Middle frontal gyrus (tissue), 1 donor: Measurements from ENCODE around the gene PPP2R2B.
"Not testable (repeated sequence)": the region's sequence is repeated elsewhere in the genome, so short reads cannot be mapped to it uniquely, and the experiment has no call there.

Experiments
- DNase-seq: peaks from one replicate; pipeline ENCODE4 v3.0.0-alpha.2; 2015; ENCODE audit warnings: low spot score; ENCODE audit errors: extremely low spot score

The PPP2R2B gene

DNA sequence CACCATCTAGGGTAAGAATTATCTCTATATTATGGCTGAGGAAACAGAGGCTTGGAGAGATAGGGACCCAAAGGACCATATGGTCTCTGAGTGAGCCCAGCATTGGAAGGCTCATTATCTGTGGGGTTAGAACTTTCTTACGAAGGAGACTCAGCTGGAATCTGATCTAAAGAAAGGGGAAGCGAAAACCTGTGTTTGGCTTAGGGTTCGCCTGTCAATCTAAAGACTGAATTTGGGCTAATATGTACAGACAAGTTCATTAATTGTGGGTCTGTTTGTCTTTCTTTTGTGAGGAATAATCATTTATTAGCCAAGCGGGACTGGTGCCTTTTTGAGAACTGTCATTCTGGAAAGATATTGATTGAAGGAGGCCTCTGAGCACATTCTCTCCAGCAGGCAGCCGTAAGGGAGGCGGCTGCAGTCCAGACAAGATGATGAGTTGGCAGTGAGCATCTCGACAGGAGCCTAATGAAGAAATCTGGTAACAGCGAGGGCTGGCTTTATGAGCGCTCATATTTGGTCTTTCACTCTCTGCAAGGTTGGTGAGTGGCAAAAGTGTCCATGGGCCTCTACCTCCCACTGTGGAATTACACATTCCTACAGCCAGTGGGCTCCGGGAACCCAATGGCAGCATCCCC, 258.4 kb downstream of the PPP2R2B start:
- no peak for DNase-seq

DNA sequence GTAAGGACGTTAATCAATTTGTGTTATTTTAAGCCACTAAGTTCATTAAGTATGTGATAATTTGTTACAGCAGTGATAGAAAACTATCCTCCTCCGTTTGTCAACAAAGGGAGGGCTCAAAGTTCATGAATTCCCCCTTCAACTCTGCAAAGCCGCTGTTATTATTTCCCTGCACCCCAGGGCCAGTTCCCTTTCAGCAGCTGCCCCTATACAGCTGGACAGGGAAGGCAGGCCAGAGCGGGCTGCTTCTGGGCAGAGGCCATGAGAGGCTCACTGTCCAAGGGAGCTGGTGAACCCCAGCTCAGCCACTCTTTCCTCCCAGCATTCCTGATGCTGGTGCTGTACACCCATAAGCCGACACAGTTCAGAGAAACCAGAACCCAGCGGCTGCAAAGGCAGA, 260.1 kb downstream of the PPP2R2B start:
- DNase-seq = no peak

DNA sequence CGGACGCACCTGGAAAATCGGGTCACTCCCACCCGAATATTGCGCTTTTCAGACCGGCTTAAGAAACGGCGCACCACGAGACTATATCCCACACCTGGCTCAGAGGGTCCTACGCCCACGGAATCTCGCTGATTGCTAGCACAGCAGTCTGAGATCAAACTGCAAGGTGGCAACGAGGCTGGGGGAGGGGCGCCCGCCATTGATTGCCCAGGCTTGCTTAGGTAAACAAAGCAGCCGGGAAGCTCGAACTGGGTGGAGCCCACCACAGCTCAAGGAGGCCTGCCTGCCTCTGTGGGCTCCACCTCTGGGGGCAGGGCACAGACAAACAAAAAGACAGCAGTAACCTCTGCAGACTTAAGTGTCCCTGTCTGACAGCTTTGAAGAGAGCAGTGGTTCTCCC, 268.8 kb downstream of the PPP2R2B start:
- not testable (repeated sequence) for DNase-seq

DNA sequence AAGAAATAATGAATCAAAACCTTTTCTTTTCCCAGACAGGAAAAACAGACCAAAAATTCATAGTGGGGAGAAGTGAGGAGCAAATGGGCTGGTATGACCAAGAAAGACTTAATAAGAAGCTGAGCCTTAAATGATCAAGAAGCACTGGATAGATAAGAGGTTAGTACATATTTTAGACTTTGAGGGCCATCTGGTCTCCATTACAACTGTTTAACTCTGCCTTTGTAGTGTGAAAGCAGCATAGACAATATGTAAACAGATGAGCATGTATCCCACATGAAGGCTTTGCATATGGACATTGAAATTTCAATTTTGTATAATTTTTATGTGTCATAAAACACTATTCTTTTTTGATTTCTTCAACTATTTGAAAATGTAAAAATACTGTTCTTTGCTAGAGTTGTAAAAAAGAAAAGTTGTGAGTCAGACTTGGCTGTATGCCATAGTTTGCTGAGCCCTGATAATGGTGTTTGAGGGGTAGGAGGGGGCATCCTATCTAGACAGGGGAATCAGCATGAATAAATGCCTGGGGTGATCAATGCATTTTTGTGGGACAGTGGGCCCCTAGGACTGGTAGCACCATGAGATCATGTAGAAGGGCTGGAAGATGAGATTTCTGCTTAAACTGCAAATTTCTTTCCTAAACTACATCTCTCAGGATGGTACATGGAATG, 270.8 kb downstream of the PPP2R2B start:
- DNase-seq = no peak

DNA sequence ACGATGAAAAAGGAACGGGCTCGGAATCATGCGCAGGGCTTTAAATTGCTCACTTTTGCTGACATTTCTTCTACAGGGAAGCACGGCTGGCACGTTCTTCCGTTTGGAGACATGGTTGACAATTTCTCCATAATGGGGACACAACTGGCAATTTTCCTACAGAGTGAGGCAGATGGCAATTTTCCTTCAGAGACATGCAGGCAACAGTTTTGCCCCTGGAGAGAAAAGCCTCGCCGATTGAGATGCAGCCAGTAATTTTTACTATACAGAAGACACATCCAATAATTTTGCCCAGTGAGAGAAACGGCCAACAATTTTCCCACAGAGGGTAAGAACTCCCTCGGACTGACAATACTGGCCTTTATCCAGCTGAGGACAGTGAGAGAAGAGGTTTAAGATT, 271.7 kb downstream of the PPP2R2B start:
- no peak for DNase-seq

DNA sequence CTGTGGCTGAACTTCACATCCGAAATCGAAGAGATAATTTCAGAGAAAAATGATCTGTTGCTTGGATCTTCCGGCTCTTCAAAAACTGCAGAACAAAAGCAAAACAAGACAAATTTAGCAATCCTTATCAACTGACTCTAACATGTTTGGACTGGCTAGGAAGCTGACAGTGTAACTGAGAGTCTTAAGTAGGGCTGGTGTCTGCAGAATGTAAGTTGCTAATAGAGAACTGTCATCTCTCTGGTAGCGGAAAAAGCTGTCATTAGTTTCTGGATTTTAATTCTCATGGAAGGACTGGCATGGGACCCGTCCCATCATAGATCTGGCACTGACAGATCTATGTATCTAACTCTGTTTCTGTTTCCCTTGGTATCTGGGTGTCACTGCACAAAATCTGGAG, 278.2 kb downstream of the PPP2R2B start:
- DNase-seq = no peak

DNA sequence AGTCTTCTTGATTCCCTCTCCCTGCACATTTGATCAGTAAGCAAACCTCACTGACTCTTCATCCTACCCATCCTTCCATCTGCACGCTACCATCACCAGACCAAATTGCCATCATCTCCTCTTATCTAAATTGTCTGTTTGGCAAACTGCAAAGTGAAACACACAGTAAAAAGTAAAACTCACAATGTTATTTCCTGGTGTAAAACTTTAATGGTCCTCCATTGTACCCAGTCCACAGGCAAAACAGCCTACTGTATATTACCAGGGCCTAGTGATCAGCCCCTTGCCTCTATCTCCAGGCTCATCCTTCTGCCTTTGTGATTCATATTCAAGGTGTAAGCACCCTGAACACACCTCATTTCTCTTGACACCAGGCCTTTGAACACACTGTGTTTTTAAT, 279.3 kb downstream of the PPP2R2B start:
- DNase-seq = no peak

DNA sequence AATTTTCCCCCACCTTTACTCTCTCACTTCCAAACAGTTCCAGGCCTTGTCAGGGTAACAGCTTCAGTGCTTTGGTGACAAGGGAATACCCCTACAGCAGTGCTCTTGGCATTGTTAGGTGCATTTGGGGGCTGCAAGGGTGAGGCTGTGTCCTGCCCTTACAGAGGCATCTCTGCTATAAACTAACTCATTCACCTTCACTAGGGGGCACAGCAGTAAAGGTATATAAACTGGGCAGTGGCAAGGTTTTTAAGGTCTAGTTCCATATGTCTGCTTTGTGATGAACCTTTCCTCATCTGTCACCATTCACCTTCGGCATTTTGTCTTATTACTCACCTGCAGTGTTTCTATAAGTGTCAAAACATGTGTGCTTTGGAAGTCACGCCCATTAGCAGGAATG, 283.5 kb downstream of the PPP2R2B start:
- DNase-seq = no peak

DNA sequence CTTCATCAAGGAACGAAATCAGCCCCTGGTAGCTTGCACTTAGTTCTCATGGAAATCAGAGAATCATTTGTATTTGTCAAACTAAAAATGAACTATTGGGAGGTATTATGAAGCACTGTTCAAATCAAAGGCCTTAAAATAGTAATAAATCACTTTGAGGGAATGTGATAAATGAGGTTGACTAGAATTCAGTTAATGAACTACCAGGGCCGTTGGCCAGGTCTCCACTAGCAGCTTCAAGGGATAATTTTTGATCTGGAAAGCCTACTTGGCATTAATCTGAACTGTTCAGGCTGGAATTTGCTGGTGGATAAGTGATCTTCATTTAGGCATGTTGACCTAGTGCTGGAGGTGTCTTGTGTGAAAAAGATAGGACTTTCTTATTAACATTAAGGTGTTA, 286.2 kb downstream of the PPP2R2B start:
- DNase-seq = no peak

DNA sequence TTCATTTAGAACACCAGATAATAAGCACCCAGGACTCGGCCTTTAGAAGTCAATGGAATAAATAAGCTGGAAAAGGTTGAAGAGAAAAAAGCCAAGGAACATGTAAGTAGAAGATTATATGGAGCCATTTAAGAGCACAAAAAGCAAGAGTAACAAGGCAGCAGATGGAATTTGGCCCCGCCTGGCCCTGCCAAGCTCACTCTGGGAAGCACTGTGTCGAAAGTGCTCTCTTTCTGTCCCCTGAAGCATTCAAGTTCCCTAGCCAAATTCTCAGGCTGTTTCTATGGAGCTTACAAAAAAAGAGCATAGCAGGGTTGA, 289.6 kb downstream of the PPP2R2B start:
- no peak for DNase-seq

DNA sequence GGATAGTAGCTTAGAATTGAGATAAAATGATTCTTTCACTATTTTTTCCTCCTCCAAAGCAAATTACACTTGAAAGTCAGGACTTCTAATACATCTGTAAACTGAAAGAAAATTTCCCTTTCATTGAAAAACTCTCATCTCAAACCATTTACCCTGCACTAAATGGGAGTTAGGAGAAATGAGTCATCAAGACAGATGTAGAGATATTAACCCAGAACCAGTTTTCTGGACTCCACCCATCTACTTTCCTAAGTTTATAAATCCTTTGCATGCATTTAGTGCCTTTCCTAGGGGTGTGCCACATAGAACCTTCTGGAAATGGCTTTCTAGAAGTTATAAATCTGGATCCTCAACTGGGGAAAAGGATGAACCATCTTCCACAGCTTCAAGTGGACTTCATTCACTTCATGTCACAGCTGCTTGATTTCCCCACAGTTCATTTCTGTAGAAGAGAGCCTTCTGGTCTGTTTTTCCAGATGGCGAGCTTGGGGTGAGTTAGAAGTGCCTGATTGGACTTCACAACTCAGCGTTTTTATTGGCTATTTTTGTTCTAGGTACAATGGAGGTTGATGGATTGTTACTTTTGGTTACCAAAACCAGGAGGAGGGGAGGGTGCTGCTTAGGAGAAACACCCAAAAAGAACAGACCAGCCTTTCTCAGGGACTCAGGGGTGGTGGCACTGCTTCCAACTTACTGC, 290.1 kb downstream of the PPP2R2B start:
- no peak for DNase-seq

DNA sequence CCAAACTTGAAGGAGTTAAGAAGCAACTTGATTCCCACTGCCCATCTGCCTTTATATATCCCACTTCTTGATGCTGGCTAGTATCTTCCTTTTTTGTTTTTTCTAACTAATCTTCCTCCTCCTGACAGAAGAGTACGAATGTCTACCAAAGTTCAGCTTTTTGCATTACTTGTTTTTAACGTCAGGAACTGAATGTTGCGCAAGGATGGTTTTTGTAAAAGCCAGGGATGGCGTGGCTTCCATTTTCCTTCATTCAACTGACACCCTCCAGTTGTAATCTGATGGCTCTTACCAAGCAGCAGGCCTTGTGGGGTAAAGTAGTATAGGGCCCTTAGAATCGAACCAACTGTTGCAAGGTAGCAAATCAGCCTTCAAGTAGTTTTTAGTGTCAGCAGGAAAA, 291.8 kb downstream of the PPP2R2B start:
- DNase-seq = no peak

DNA sequence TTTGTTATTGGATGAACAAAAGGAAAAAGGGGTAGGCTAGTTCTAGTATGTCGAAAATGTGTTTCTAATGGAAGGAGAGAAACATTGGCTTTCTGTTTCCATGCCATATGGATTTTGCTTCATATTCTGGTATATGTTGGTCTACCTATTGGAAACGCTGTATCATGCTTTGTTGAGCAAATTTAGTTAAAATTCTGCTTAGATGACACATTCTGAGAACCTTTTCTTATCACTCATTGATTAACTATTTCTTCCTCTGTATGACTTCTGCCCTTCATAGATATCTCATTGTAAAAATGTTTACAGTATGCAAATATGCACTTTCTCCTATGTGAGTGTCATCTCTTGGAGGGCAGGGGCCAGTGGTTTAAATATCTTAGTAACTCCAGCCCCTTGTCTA, 293.8 kb downstream of the PPP2R2B start:
- no peak for DNase-seq

DNA sequence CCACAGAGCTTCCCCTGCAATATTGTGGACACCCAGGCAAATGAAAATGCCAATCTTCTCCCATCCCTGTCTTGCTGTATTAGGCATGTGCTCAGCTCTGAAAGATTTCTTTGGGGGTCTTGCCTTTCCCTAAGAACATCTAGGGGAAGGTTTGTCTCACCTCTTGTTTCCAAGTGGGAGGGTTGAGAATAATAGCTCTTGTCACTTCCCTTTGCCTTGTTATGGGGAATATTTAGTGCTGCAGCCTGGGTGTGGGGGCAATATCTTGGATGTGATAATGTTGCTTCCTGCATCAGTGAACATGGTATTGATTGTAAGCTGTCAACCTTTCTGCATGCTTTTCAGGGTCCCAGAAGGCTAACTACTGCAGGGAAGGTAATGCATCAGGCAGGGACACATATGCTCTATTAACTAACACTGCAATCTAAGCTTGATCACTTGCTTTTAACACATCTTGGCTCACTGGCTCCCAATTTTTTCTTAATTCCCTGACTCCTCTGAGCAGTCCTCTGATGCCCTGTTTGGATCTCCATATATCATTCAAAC, 296.4 kb downstream of the PPP2R2B start:
- no peak for DNase-seq

DNA sequence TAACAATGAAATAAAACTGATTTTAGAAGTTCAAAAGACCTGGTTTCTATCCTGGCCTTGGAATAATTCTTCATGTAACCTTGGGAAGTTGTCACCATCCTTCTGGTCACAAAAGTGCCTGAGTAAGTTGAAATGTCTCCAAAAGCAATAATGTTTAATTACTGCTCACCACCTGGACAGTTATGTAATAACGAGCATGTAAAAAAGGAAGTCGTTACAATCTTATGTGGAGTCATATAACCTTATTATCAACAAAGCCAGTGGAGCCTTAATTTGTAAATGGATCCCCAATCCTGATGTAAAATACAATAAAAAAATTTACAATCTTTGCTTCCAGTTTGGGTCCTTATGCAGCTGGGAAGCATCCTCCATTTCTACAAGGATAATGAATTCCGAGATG, 298.3 kb downstream of the PPP2R2B start:
- DNase-seq = no peak

DNA sequence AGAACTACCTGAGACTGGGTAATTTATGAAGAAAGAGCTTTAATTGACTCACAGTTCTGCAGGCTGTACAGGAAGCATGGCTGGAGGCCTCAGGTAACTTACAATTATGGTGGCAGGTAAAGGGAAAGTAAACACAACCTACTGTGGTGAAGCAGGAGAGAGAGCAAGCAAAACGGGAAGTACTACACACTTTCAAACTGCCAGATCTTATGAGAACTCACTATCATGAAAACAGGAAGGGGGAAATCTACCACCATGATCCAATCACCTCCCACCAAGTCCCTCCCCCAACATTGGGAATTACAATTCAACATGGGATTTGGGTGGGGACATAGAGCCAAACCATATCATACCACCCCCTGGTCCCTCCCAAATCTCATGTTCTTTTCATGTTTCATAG, 303.8 kb downstream of the PPP2R2B start:
- DNase-seq = no peak

DNA sequence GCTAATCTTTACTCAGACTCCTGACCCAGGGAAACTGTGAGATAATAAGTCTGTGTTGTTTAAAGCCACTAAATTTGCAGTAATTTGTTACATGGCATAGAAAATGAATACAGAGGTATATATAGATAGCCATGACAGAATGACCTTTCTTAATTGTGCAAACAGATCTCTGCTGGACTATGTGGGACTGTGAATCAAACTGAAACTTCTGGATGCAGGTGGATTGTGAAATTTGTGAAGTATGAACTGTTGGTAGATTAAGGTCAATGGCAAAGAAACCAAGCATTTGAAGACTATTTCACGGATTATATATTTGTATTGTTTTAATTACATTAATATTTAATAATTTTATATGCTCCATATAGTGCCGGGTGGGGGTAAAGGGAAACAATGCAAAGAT, 310.4 kb downstream of the PPP2R2B start:
- DNase-seq = no peak

DNA sequence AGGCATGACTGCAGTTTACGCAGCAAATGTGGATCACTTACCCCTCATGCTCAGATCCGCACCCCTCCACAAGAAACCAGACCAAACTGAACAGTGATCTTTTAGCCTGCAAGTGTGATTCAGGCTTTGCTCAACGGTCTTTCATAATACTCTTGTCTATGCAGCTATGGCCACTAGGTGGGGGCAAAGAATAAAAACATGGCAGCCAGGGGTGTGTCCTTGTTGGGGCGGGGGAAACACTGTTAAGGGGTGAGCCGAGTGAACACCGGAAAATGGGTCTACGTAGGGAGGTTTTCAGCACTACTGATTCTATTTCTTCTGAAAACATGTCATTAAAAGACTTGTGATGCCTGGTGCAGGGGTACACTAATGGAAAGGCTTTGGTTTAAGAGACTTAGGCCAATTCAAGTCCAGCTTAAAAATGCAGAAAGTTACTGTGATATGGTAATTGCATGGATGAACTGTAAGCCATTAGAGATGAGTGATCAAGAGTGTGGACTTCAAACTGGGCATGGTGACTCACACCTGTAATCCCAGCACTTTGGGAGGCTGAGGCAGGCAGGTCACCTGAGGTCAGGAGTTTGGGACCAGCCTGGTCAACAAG, 312.7 kb downstream of the PPP2R2B start:
- DNase-seq = peak; percentile 52

DNA sequence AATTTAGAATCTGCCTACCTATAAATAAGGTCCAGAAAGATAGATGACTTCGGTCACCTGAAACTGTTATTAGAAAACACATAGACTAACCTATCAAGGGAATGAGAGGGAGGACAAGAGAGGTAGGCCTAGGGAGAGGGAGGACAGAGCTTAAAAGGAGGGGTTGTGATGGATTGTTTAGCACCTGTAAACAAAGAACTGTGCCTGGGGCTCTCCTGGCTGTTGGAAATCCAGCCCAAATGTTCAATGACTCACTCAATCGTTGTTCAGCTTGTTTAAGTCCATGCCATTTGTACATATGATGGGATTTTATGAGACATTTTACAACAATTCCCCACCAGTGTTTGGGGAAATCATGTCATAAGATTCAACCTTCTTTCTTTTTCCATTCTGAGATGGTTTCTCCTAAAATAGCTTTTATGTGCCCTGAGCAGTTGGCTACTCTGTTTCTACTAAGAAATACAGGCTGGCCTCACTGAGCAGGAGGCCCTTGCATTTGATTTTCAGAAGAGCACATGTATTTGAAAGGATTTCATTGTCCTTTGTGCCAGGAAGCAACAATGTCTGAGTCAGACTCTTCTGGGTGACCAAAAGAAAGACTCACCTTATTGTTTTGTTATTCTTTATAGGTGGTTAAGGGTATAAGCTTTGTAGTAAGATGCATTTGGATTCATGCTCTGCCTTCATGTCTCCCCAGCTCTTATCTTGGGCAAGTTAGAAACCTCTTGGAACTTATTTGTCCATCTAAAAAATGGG, 314.4 kb downstream of the PPP2R2B start:
- no peak for DNase-seq

DNA sequence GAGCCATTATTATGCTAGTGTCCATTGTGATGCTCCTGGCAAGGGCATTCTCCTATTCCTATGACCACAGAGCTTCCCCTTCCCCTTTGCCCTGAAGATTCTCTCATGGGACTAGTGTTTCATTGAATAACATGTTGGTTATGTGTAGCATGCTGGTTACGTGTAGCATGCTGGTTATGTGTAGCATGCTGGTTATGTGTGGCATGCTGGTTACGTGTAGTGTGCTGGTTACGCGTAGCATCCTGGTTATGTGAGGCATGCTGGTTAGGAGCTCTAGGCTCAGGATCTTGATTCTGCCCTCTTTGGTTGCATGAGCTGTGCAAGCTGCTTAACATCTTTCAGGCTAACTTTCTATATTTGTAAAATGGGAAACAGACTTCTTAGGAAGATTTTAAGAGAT, 316.1 kb downstream of the PPP2R2B start:
- no peak for DNase-seq

DNA sequence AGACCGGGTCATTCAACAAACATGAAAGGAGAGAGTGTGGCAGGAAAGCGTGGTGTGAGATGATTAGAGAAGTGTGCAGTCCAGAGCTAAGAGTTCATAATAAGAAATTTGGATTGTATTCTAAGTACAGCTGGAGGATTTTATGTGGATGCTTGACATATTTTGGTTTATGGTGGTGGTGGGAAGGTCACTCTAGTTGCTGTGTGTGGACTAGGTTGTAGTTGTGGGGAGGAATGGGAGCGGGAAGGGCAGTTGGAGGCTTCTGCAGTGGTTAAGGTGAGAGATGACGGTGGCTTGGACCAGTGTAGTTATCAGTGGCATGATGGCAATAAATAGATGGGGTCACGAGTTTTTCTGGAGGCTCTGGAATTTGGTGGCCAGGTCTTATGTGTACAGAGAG, 316.8 kb downstream of the PPP2R2B start:
- no peak for DNase-seq
